ENCODE results near the gene TUB.

The TUB gene, protein sequence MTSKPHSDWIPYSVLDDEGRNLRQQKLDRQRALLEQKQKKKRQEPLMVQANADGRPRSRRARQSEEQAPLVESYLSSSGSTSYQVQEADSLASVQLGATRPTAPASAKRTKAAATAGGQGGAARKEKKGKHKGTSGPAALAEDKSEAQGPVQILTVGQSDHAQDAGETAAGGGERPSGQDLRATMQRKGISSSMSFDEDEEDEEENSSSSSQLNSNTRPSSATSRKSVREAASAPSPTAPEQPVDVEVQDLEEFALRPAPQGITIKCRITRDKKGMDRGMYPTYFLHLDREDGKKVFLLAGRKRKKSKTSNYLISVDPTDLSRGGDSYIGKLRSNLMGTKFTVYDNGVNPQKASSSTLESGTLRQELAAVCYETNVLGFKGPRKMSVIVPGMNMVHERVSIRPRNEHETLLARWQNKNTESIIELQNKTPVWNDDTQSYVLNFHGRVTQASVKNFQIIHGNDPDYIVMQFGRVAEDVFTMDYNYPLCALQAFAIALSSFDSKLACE

GRCh38 chr11:8080674-8081590 is at the start of gene TUB:
TUB (plus strand) TSS chr11:8081211; CDS start chr11:8081511, 300 bp downstream.
- H3K4me1 Mint-ChIP-seq = peaks cover 4% of the 10 kb centered on the region
- peak within 1 kb of the TSS; percentile 55 for H3K4me3 Mint-ChIP-seq
- CTCF ChIA-PET = interaction anchor here (0.7 to 1.7 kb wide), 3 partner anchors 19 to 75 kb away, joined by 3 to 11 read pairs (median 5); no protein-coding TSS in a partner anchor
- H3K36me3 Mint-ChIP-seq = no peaks in the 10 kb centered on the region
- H3K27me3 Mint-ChIP-seq = peaks cover 66% of the 10 kb centered on the region
- H3K9me3 Mint-ChIP-seq = no peaks in the 10 kb centered on the region
- H3K27ac Mint-ChIP-seq = no peak within 1 kb of the TSS
- DNase-seq = no peak

DNA sequence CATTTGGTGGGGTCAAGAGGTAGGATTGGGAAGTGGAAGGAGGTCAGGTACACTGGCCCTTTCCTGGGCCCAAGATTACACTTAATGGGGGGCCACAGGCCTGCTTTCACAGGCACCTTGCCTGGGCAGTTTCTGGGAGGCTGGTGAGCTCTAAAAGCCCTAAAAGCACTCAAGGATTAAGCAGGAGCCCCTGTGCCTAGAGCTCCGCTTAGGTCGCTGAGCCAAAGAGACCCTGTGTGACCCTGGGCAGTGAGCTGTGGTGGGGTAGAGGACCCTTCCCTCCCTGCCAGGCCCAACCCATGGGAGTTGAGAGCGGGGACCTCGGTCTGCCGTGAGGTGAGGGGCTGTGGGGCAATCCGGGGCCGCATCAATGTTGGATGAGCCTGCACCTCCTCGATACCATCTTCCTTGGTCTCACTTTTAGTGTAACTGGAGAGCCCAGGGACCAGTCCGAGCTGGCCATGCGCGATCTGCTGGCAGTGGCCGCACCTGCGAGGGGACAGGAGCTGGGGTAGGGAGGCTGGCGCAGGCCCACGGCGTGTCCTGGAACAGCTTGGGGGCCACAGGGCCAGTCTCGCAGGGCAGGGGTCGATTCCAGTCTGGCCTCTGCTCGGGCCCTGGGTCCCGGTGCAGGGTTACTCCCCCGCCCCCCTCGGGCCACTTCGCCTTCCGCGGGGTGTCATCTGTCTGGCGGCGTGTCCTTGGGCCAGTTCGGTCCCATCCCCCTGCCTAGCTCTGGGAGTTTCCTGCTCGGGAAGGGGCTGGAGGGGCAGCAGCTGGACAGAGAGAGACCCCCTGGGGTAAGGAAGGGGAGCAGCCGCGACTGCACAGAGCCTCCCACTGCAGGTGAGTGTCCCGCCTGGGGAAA is 49.5 kb upstream of the TUB start:
- DNase-seq = no peak
- H3K27ac Mint-ChIP-seq = no peak overlapping the region
- H3K4me3 Mint-ChIP-seq = no peak overlapping the region
- H3K4me1 Mint-ChIP-seq = peaks cover 4% of the 10 kb centered on the region
- no peaks in the 10 kb centered on the region for H3K9me3 Mint-ChIP-seq
- peaks cover 45% of the 10 kb centered on the region for H3K27me3 Mint-ChIP-seq
- CTCF ChIA-PET = interaction anchor here (1.0 to 7.7 kb wide), 3 partner anchors 17 to 63 kb away, joined by 3 to 178 read pairs (median 15); no protein-coding TSS in a partner anchor
- no peaks in the 10 kb centered on the region for H3K36me3 Mint-ChIP-seq

- Mint-ChIP-seq H3K4me1 (peaks cover 4% of the 10 kb centered on the region), H3K27me3 (peaks cover 52% of the 10 kb centered on the region)
- no peak for DNase-seq
These were observed 48.9 kb upstream of the TUB start for GRCh38 chr11:8032122-8032521.

DNA sequence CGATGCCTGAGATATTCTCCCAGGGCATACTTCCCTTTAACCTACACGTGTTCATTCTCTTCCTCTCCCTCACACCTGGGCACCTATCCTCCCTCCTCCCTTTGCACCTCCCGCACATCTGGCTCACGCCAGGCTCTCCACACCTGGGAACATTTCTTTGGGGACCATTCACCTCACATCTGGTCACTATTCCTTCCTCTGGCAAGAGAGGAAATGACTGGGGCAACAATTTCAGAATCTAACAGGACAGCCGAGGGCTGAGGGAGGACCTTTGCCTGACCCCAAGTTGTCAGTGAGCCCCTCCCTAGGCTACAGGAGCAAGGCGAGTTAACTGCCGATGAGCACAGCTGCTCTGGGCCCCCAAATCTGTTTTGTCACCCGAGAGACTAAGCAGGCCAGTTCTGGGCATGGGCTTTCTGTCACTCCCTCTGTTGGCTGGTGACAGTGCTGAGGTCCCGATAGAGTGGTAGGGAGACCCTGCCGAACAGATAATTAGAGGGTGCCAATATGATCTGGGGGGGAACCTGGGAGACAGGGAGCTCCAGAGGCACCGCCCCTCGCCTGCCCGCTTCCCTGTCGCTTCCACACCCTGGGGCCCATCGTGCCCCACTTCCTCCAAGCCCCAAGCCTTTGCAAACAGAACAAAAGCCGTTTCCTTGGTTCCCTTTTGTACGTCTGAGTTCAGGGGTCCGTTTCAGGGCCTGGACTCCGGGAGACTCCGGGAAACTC is 48.3 kb upstream of the TUB start:
- H3K27ac Mint-ChIP-seq = no peak overlapping the region
- no peaks in the 10 kb centered on the region for H3K9me3 Mint-ChIP-seq
- peaks cover 4% of the 10 kb centered on the region for H3K4me1 Mint-ChIP-seq
- H3K4me3 Mint-ChIP-seq = no peak overlapping the region
- peaks cover 52% of the 10 kb centered on the region for H3K27me3 Mint-ChIP-seq
- CTCF ChIA-PET = interaction anchor here (0.5 to 7.7 kb wide), 26 partner anchors 8 to 534 kb away, joined by 3 to 178 read pairs (median 4); partner anchors contain the start of gene EIF3F
- DNase-seq = no peak
- no peaks in the 10 kb centered on the region for H3K36me3 Mint-ChIP-seq

More at GRCh38 chr11:8032122-8032521, 48.9 kb upstream of the TUB start:
- CTCF ChIA-PET = interaction anchor here (0.7 to 7.7 kb wide), 4 partner anchors 24 to 76 kb away, joined by 3 to 178 read pairs (median 9); no protein-coding TSS in a partner anchor
- Mint-ChIP-seq H3K4me3 (no peak overlapping the region), H3K36me3 (no peaks in the 10 kb centered on the region), H3K27ac (no peak overlapping the region), H3K9me3 (no peaks in the 10 kb centered on the region)

DNA sequence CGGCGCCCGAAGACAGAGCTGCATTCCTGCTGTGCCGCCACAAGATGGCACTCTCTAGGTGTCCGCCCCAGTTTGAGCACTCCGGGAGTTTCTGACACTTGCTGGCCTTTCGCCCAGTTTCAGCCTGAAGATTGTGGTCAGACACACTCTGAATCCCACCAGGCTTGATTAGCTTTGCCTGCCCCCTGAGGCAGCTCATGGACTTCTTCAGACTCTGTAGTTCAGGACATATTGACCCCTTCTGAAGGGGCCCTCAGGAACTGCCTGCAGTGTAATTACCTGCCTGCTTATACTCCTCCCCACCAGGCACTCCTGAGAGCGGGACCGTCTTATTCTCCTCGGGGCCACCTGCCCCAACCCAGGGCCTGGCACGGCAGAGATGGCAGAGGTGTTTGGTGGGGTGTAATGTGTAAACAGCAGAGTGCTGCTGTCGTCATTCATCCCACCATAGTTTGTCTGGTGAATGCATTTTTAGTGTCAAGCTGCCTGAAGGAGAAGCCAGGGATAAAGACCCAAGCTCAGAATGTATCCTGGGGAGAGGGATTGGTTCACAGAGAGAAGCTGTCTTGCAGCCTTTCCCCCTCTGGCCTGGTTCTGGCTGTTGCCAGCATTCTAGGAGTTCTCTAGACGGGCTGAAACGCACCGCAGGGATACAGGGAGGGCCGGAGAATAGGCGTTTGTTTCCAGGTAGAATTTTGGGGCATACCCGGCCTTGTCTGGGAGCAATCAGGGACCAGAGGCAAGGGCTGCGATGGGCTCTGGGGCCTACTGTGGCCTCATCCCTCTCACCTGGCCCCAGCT is 47.5 kb upstream of the TUB start:
- Mint-ChIP-seq H3K27me3 (peaks cover 53% of the 10 kb centered on the region), H3K4me1 (peaks cover 4% of the 10 kb centered on the region), H3K27ac (no peak overlapping the region), H3K4me3 (no peak overlapping the region), H3K9me3 (no peaks in the 10 kb centered on the region), H3K36me3 (no peaks in the 10 kb centered on the region)
- DNase-seq = peak; percentile 51
- CTCF ChIA-PET = interaction anchor here (0.7 to 7.7 kb wide), 24 partner anchors 9 to 533 kb away, joined by 3 to 178 read pairs (median 4); partner anchors contain the start of gene EIF3F

GRCh38 chr11:8034106-8034585 is 46.9 kb upstream of the TUB start:
- H3K9me3 Mint-ChIP-seq = no peaks in the 10 kb centered on the region
- no peak for DNase-seq
- peaks cover 54% of the 10 kb centered on the region for H3K27me3 Mint-ChIP-seq
- no peak overlapping the region for H3K27ac Mint-ChIP-seq
- no peak overlapping the region for H3K4me3 Mint-ChIP-seq
- H3K36me3 Mint-ChIP-seq = no peaks in the 10 kb centered on the region
- H3K4me1 Mint-ChIP-seq = peaks cover 4% of the 10 kb centered on the region
- CTCF ChIA-PET = interaction anchor here (0.8 to 7.7 kb wide), 10 partner anchors 25 to 91 kb away, joined by 3 to 178 read pairs (median 4); no protein-coding TSS in a partner anchor

DNA sequence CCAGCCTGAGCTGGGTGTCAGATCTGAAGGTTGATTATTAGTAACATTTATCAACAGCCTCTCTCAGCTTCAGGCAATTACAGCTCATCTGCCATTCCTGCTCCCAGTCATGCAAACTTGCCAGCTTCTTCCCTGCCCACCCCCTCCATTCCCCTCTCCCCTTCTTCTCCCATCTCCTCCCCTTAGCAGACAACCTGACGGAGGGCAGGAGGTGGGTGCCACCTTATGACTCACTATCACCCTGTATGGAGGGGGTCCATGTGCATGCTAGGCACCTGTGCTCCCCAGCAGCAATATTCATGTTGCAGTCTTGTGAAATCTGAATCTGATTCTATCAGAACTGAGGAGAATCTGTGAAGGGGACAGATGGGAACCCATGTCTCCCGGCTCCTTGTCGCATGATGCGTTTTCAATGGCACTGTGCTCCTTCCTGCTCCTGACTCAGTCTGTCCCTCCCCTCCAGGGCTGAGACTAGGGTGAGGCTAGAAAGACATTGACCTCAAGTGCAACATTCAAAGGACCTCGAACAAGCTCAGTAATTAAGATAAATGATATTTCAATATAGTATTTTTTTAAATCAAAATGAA is 46.3 kb upstream of the TUB start:
- Mint-ChIP-seq H3K36me3 (no peaks in the 10 kb centered on the region), H3K4me1 (peaks cover 4% of the 10 kb centered on the region), H3K9me3 (no peaks in the 10 kb centered on the region), H3K27ac (no peak overlapping the region), H3K27me3 (peaks cover 49% of the 10 kb centered on the region), H3K4me3 (no peak overlapping the region)
- no peak for DNase-seq
- CTCF ChIA-PET = interaction anchor here (0.6 to 7.7 kb wide), 6 partner anchors 25 to 68 kb away, joined by 3 to 178 read pairs (median 4); no protein-coding TSS in a partner anchor

GRCh38 chr11:8035200-8035855 is 45.7 kb upstream of the TUB start:
- H3K27me3 Mint-ChIP-seq = peaks cover 42% of the 10 kb centered on the region

GRCh38 chr11:8036002-8036802 is 44.8 kb upstream of the TUB start:
- H3K9me3 Mint-ChIP-seq = no peaks in the 10 kb centered on the region

More at GRCh38 chr11:8035200-8035855, 45.7 kb upstream of the TUB start:
- H3K9me3 Mint-ChIP-seq = no peaks in the 10 kb centered on the region
- DNase-seq = no peak
- CTCF ChIA-PET = interaction anchor here (0.6 to 7.7 kb wide), 5 partner anchors 29 to 67 kb away, joined by 3 to 178 read pairs (median 3); no protein-coding TSS in a partner anchor
- peaks cover 4% of the 10 kb centered on the region for H3K4me1 Mint-ChIP-seq
- H3K36me3 Mint-ChIP-seq = no peaks in the 10 kb centered on the region
- H3K27ac Mint-ChIP-seq = no peak overlapping the region
- H3K4me3 Mint-ChIP-seq = no peak overlapping the region

DNA sequence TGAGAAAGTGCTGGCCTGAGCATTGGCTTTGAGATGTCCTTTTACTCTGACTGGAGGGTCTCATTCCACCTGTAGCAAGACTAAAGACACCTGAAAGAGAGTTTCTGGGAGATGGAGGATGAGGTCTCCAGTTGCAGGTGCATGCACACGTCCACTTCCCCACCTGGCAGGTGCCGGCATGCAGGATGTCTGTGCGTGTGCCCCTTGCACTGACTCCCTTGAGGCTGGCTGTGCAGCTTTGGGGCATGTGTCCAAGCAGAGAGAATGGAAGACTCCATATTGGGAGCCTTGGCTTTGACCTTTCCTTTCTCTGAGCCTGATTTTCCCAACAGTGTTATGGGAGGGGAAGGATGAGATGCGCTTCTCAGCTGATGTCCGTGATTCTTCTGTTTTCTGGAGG is 44.0 kb upstream of the TUB start:
- no peak overlapping the region for H3K4me3 Mint-ChIP-seq
- H3K4me1 Mint-ChIP-seq = peaks cover 4% of the 10 kb centered on the region
- peaks cover 29% of the 10 kb centered on the region for H3K27me3 Mint-ChIP-seq
- H3K9me3 Mint-ChIP-seq = no peaks in the 10 kb centered on the region
- CTCF ChIA-PET = interaction anchor here (2.7 to 7.7 kb wide), 2 partner anchors 31 to 57 kb away, joined by 12 to 178 read pairs; no protein-coding TSS in a partner anchor
- no peak overlapping the region for H3K27ac Mint-ChIP-seq
- H3K36me3 Mint-ChIP-seq = no peaks in the 10 kb centered on the region
- DNase-seq = no peak

More at GRCh38 chr11:8036002-8036802, 44.8 kb upstream of the TUB start:
- CTCF ChIA-PET = interaction anchor here (2.7 to 7.7 kb wide), 2 partner anchors 30 to 58 kb away, joined by 12 to 178 read pairs; no protein-coding TSS in a partner anchor
- Mint-ChIP-seq H3K27ac (no peak overlapping the region), H3K4me1 (peaks cover 4% of the 10 kb centered on the region), H3K4me3 (no peak overlapping the region), H3K27me3 (peaks cover 34% of the 10 kb centered on the region), H3K36me3 (no peaks in the 10 kb centered on the region)
- no peak for DNase-seq

All from activated naive CD4-positive, alpha-beta T cell treated with anti-CD3 and anti-CD28 coated beads, Interleukin-2, amount 10 ng/mL, durations not matched to agents 7 days and 5 days (primary cell).